Measurements from ENCODE around the gene LTBP3.
A peak's percentile ranks its signal among the peaks of the same experiment; 100 is the strongest.

The LTBP3 gene

GRCh38 chr11:65574811-65575567 is 16.8 kb upstream of the LTBP3 start:
- H3K4me3 ChIP-seq (replicated peaks; ENCODE audit: low read depth, low read length) = peak overlapping the region; percentile 56
- DNase-seq (ENCODE audit: extremely low read depth, low read depth) = no peak
- no peak for TF ChIP-seq CTCF (IDR thresholded peaks at IDR 0.05; ENCODE audit: low read depth, low read length, missing control alignments)

GRCh38 chr11:65574109-65574810 is 16.1 kb upstream of the LTBP3 start:
- TF ChIP-seq CTCF (IDR thresholded peaks at IDR 0.05; ENCODE audit: low read depth, low read length, missing control alignments) = peak; percentile 47
- peak; percentile 79 for DNase-seq (ENCODE audit: extremely low read depth, low read depth)
- peak overlapping the region; percentile 85 for H3K4me3 ChIP-seq (replicated peaks; ENCODE audit: low read depth, low read length)

DNA sequence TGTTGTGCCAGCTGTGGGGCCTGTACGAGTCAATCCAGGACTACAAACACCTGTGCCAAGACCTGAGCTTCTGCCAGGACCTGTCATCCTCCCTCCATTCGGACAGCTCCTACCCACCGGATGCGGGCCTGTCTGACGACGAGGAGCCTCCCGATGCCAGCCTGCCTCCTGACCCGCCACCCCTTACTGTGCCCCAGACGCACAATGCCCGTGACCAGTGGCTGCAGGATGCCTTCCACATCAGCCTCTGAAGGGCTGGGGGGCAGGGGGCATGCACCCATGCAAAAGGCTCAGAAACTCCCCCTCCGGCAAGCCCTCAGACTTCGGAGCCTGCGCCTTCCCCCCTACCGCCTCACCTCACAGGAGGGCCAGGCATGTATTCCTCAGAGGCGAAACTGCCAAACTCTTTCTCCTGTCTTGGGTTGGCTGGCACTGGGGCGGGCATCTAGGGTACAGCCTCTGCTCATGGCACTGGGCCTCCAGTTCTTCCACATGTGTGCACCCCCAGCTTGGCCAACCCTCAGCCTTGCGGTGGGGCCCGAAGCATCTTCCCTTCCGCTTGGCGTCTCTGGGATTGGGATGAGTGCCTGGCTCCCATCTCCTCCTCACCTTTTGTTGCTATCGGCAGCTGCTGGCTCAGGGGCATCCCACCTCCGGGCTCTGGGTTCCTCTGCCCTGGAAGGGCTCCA is 15.4 kb upstream of the LTBP3 start:
- H3K4me3 ChIP-seq (replicated peaks; ENCODE audit: low read depth, low read length) = peak overlapping the region; percentile 85
- no peak for TF ChIP-seq CTCF (IDR thresholded peaks at IDR 0.05; ENCODE audit: low read depth, low read length, missing control alignments)
- no peak for DNase-seq (ENCODE audit: extremely low read depth, low read depth)

GRCh38 chr11:65572356-65573051 is 14.3 kb upstream of the LTBP3 start, which contains the start of gene FAM89B:
FAM89B (plus strand) TSS chr11:65572538; CDS start chr11:65572670, 132 bp downstream.
- peak within 1 kb of the TSS; percentile 85 for H3K4me3 ChIP-seq (replicated peaks; ENCODE audit: low read depth, low read length)
- no peak for TF ChIP-seq CTCF (IDR thresholded peaks at IDR 0.05; ENCODE audit: low read depth, low read length, missing control alignments)
- DNase-seq (ENCODE audit: extremely low read depth, low read depth) = no peak

DNA sequence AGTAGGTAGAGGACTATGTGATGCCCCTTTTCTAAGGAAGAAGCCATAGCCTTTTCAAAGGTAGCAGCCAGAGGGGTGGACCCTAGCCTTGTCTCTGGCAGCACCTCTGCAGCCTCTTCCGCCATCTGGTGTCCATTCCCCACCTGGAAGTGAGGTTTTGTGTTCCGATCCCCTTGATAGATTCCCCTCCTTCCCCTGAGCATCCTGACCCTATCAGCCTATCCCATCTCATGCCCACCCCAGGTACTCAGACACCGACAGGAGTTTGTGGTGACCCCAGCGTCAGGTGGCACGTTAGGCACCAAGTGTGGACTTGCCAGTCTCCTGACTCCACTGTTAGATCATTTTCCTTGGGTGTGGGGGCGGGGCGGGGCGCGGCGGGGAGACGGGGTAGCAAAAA is 13.8 kb upstream of the LTBP3 start:
- TF ChIP-seq CTCF (IDR thresholded peaks at IDR 0.05; ENCODE audit: low read depth, low read length, missing control alignments) = peak; percentile 27
- DNase-seq (ENCODE audit: extremely low read depth, low read depth) = no peak
- peak overlapping the region; percentile 85 for H3K4me3 ChIP-seq (replicated peaks; ENCODE audit: low read depth, low read length)

GRCh38 chr11:65571420-65571819 is 13.3 kb upstream of the LTBP3 start:
- DNase-seq (ENCODE audit: extremely low read depth, low read depth) = no peak
- TF ChIP-seq CTCF (IDR thresholded peaks at IDR 0.05; ENCODE audit: low read depth, low read length, missing control alignments) = no peak
- H3K4me3 ChIP-seq (replicated peaks; ENCODE audit: low read depth, low read length) = peak overlapping the region; percentile 85
